OCI-M2 (cell line): ENCODE measurements around the gene PVALB.

ENCODE experiments used
- DNase-seq: peaks from one replicate; lab custom pipeline; 2025; ENCODE audit not compliant: unreplicated experiment; lab: John Stamatoyannopoulos, UW

The PVALB gene

DNA sequence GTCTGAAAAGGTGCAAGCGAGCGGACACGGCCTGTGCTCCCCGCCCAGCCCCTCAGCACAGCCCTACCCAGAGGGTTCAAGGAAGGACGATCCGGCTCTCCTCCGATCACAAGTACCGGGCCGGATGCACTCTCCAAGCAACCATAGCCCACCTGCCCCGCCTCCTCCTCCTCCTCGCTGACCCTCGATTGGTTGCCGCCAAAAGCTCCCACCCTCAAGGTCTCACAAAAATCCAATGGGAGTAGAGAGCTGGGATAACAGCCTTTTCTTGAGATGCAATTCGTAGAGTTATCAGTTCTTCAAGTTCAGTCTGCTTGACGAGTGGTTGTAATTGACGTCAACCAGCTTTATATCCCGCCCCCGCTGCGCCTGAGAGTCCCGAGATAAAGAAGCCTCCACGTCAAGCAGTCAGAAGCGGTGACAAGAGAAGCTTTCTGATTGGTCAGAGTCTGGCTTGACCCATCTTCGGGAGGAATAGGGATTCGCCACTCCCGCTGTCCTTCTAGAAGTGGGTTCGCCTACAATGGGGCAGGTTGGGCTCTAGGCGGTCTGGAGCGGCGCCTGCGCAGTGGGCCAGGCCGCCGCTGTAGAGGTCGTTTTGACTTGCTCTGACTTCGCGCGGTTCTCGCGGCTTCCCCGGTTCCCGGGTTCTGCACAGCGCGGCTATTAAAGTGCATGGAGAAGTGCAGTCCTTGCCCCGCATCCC lies 40.7 kb downstream of the PVALB start, which contains the start of gene IFT27:
IFT27 (minus strand) TSS at position 156 of the 706 bp plus-strand sequence. CDS start 412 bp downstream, outside the sequence.
- DNase-seq = peak; percentile 92

DNA sequence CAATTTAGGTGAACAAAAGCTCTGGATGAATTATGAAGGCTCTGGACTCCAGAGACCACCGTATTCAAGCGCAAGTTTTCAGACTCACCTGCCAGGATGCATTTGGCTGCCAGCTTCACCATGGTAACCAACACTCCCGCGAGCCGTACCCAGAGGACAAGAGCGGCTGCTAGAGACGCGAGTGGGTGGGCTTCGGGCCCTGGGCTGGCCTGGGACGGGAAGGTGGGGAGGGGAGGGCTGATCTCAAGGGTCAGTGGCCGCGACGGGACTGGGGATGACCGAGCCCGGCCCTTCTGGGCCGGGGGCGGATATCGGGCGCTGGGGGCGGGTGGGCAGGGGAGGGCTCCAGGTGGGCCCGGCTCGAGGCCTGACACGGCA lies 41.3 kb downstream of the PVALB start:
- DNase-seq = no peak

- DNase-seq = peak; percentile 1
These were observed 42.9 kb downstream of the PVALB start for GRCh38 chr22:36773935-36774334.

- DNase-seq = no peak
These were observed 44.4 kb downstream of the PVALB start for GRCh38 chr22:36772451-36772850.

DNA sequence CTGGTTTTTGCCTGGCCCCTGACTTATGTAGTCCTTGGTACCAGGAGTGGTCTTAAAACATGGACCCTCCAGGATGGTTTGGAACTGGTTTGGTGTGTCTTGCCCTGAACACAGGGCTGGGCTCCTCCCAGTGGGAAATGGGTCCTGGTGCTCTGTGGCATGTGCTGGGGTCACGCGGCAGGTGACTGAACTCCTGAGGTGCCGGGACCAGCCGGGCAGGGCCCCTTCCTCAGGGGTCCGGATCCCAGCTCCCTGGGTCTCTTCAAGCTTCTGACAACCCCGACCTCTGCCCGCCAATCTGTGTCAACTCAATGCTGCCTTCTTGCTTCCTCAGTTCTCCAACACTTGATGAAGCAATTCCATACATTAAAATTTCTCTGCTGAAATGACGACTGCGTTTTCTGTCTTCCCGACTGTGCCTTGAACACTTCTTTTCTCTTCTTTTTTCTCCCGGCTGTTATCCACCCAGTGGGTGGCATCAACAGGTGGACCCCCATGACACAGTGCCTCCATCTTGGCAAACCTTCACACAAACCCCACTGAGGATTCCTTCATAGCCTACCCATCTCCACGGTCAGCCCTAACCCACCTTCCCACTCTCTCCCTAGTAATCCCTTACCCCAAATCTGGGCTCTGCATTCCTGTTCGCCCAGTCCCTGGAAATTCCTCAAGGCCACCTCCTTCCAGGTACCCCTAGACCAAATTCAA lies 45.3 kb downstream of the PVALB start:
- no peak for DNase-seq

DNA sequence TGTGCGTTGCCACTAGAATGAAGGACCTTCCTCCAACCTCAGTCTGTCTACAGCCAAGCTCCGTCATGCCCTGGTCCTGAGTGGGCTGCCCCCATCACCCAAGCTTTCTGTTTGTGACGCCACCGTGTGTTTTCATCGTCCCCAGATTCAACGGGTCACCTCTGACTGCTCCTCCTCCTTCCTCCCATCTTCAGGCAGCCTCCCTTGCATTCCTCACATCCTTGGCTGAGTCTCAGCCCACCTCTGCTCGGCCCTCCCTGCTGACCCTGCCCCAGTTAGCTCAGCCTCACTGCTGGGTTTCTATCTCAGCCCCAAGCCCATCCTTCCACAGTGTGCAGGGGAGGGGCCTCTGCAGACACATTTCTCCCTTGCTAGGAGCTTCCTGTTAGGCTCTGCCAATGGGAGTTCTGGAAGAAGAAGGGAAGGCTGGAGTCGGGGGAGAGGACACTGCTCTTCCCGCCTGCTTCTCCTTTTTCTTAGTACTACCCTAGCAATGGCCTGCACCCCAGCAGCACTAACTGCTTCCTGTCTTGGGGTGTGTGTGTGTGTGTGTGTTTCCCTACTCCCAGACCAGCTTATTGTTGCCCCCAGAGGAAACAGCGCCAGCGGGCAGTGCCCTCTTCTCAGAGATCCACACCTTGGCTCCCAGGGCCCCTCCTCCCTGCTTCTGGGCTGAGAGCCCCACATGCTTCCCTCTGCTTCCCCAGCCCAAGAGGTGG lies 46.2 kb downstream of the PVALB start:
- DNase-seq = no peak

GRCh38 chr22:36769541-36770512 lies 47.0 kb downstream of the PVALB start:
- DNase-seq = no peak

DNA sequence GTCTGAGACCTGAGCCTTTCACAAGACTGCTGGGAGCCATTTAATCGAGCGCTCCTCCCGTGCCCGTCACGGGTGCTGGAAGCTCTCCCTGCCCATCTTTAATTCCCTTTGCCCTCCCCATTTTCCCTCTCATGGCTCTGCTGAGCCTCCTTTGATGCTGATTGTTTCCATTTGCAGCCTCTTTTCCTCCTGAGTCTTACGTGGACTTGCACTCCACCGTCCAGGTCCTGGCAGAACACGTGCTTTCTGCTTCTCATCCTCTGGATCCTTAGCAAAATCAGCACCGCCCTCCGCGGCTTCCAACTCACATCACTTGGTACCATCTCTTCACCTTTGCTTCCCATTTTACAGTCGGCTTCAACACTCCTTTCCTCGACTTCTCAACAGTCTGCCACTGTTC lies 48.2 kb downstream of the PVALB start:
- no peak for DNase-seq

DNA sequence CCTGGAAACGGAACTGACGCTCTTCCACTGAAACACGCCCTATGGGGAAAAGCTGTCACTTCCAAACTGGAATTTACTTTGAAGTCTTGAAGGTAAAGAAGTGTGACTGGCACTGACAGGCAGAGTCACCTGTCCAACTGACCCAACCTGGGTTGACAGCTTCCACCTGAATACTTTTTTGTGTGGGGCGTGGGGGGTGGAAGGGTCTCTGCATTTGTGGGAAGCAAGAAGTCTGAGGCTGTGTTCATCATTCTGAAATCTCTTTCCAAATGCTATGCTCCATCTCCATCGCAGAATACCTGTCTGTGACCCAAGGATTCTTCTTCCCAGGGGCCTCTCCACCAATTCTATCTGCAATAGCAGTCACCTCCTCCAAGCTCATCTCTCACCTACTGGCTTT lies 48.7 kb downstream of the PVALB start:
- DNase-seq = no peak

- no peak for DNase-seq
These were observed 49.6 kb downstream of the PVALB start for GRCh38 chr22:36767035-36767775.

DNA sequence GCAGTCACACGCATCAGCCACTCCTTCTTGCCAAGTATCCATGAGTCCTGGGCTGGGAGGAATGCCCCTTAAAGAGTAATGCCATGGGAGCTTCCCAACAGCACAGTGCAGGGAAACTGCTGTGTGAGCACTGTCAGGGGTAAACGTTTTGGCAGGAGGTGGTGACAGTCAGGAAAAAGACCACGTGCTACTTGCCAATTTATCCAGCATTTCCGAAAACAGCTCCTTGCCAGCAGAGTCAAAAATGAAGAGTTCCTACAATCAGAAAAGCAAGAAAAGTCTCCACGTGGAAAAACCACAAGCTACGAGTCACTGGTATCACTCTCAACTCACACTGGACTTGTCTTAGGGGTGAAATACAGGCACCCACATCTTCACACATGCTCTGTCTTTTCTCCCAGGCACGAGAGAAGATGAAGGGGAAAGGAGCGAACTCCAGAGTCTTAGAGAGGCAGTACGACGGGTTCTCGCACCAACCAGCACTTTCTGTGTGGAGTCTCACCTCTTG lies 50.8 kb downstream of the PVALB start:
- DNase-seq = no peak

DNA sequence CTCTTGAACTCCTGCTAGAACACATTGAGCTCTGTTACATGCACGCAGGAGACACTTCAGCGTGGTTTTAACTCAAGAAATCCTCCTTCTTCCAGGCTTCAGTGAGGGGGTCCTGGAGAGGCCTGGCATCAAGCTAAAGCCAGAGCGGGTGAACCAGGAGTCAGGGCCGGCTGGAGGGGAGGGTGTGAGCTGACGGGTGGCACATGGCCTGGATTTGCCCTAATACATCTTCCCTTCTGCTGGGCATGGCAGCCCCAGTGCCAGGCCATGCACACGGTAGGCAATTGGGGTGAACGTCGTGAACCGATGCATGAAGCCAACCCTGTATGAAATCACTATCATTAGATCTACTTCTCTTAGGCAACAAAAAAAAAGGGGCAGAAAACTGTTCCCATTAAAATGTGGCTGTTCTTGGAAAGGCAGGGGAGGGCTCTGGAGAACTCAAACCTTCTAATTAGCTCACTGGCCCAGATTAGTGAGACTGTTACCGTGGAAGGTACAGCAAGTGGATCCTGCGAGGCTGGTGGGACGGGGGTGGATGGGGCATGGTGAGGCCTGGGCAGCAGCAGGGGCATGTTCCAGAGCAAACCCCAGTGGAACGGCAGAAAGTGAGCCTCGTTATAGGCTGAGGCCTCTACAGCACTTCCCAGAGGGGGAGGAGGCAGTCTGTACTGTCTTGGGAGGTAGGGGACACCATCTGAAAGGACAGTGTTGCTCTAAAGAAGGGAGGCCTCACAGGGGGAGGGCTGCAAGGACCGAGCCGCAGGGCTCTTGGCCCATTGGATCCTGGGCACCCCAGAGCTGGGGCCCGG lies 51.5 kb downstream of the PVALB start:
- no peak for DNase-seq

DNA sequence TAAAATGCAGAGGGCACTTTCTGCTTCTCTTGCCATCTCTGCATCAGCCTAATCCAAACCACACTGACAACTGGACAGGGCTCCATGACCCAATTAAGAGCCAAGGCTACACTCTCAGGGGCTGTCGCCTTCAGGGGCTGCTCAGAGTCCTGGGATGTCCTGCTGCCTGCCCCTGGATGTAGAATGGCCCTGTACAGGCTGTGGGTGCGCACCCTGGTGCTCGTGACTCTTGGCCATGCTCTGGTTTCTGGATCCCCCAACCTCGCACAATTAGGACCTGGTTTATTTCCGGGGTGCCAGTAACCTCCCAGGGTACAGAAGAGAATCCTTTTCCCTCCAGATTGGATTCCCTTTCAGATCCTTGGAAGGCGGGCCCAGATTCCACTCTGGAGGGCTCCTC lies 52.2 kb downstream of the PVALB start:
- DNase-seq = no peak

GRCh38 chr22:36764060-36764459 lies 52.8 kb downstream of the PVALB start:
- DNase-seq = no peak

- DNase-seq = no peak
These were observed 53.3 kb downstream of the PVALB start for GRCh38 chr22:36763576-36763975.

GRCh38 chr22:36762687-36763260 lies 54.1 kb downstream of the PVALB start:
- DNase-seq = no peak

DNA sequence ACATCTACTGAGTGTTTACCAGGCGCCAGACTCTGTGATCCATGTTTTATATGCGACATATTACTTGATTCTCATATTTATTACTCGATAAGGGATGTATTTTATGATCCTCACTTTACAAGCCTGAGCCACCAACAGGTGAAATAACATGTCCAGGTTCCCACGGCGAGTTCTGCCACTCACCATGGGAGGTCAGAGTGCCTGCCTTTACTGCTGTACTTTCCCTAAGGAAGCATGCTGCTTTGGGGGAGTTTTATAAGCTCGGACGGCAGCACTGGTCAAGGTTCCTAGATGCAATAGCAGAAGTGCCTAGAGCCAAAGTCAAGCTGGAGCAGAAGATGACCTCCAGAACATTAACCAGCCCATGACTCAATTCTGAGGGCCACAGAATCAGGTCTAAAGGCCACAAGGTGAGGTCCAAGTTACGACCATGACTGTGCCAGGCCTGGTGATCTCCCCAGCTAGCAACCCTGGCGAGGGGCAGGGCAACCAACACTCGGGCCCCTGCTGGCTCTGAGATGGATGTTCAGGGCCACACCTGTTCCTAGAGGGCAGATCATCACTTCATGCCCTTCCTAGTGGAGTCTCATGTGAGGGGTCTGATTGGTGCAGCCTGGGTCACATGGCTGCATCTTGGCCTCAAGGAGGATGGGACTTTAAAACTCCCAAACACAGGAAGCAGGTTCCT lies 55.1 kb downstream of the PVALB start:
- DNase-seq = no peak

DNA sequence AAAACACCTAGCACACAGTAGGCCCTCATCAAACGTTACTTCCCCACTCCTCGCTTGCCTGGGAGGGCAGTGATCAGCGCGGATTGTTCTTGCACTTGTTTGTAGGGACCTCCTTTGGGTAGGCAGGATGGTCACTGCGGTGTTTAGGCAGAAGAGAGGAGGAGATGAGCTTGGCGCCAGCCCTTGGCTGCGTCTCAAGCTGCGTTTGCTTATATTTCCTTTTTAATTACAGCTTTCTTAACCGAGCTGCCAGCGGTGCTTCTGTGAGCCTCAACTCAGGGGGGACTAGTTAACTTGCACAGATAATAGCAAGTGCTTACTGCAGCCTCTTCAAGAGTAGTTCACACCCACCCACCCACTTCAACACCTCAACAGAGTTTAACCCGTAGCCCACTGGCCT lies 56.0 kb downstream of the PVALB start:
- no peak for DNase-seq
